MM.1S (cell line): Measurements from ENCODE around the gene TCF19.
A peak's percentile ranks its signal among the peaks of the same experiment; 100 is the strongest.
"Not testable (repeated sequence)": the region's sequence is repeated elsewhere in the genome, so short reads cannot be mapped to it uniquely, and the experiment has no call there.

Source experiments
- DNase-seq: peaks from one replicate; pipeline ENCODE4 v3.0.0-alpha.2; 2015
- H2AFZ ChIP-seq: fragments of 300-600 bp; sonication (generic); 2 replicates; pipeline ENCODE4 v1.6.0; 2016; ENCODE audit warnings: antibody characterized with exemption, low read length
- H3F3A ChIP-seq: fragments of 300-600 bp; sonication (generic); 2 replicates; pipeline ENCODE4 v1.6.1; 2016; ENCODE audit warnings: mild to moderate bottlenecking, antibody characterized with exemption, low read length, moderate library complexity, mixed read lengths; ENCODE audit not compliant: insufficient read depth
- H3K27ac ChIP-seq: fragments of 300-600 bp; sonication (generic); 2 replicates; pipeline ENCODE4 v1.5.1; 2016; ENCODE audit warnings: mild to moderate bottlenecking, low read length
- H3K27me3 ChIP-seq: fragments of 300-600 bp; sonication (generic); replicated peaks from 2 replicates; pipeline ENCODE4 v1.6.0; 2016; ENCODE audit warnings: low read length; ENCODE audit not compliant: insufficient read depth
- H3K36me3 ChIP-seq: fragments of 300-600 bp; sonication (generic); replicated peaks from 2 replicates; pipeline ENCODE4 v1.6.1; 2016; ENCODE audit warnings: mild to moderate bottlenecking, low read length, mixed read lengths; ENCODE audit not compliant: insufficient read depth
- H3K4me1 ChIP-seq: fragments of 300-600 bp; sonication (generic); 2 replicates; pipeline ENCODE4 v1.6.1; 2016; ENCODE audit warnings: low read length, mixed read lengths
- H3K4me2 ChIP-seq: fragments of 300-600 bp; sonication (generic); 2 replicates; pipeline ENCODE4 v1.6.0; 2016; ENCODE audit warnings: low read depth, low read length
- H3K4me3 ChIP-seq: fragments of 300-600 bp; sonication (generic); 2 replicates; pipeline ENCODE4 v1.5.1; 2016; ENCODE audit warnings: low read length, mixed read lengths
- H3K79me2 ChIP-seq: fragments of 300-600 bp; sonication (generic); 2 replicates; pipeline ENCODE4 v1.6.1; 2016; ENCODE audit warnings: mixed run types, low read length, mixed read lengths
- H3K9ac ChIP-seq: fragments of 300-600 bp; sonication (generic); 2 replicates; pipeline ENCODE4 v1.6.1; 2016; ENCODE audit warnings: low read length, mixed read lengths
- H3K9me2 ChIP-seq: fragments of 300-600 bp; sonication (generic); replicated peaks from 2 replicates; pipeline ENCODE4 v1.6.1; 2016; ENCODE audit warnings: mild to moderate bottlenecking, low read length, mixed read lengths; ENCODE audit not compliant: insufficient read depth
- H3K9me3 ChIP-seq: fragments of 300-600 bp; sonication (generic); replicated peaks from 2 replicates; pipeline ENCODE4 v1.6.1; 2016; ENCODE audit warnings: mild to moderate bottlenecking, low read length, mixed read lengths; ENCODE audit not compliant: insufficient read depth
- H4K20me1 ChIP-seq: fragments of 300-600 bp; sonication (generic); 2 replicates; pipeline ENCODE4 v1.6.1; 2016; ENCODE audit warnings: mild to moderate bottlenecking, low read length, moderate library complexity, mixed read lengths; ENCODE audit not compliant: insufficient read depth
- CTCF ChIP-seq: fragments of 300-600 bp; sonication (generic); IDR thresholded peaks from 2 replicates; pipeline ENCODE4 v1.5.1; 2016; ENCODE audit warnings: antibody characterized with exemption, low read length, mixed read lengths
- EZH2 ChIP-seq: fragments of 300-600 bp; sonication (generic); optimal IDR thresholded peaks from 2 replicates; pipeline ENCODE3; 2017; ENCODE audit warnings: low read depth, mild to moderate bottlenecking, antibody characterized with exemption, low read length, mixed read lengths
- EZH2phosphoT487 ChIP-seq: fragments of 300-600 bp; sonication (generic); IDR thresholded peaks from 2 replicates; pipeline ENCODE4 v1.6.1; 2018; ENCODE audit warnings: antibody characterized with exemption, low read length

TCF19 gene

DNA sequence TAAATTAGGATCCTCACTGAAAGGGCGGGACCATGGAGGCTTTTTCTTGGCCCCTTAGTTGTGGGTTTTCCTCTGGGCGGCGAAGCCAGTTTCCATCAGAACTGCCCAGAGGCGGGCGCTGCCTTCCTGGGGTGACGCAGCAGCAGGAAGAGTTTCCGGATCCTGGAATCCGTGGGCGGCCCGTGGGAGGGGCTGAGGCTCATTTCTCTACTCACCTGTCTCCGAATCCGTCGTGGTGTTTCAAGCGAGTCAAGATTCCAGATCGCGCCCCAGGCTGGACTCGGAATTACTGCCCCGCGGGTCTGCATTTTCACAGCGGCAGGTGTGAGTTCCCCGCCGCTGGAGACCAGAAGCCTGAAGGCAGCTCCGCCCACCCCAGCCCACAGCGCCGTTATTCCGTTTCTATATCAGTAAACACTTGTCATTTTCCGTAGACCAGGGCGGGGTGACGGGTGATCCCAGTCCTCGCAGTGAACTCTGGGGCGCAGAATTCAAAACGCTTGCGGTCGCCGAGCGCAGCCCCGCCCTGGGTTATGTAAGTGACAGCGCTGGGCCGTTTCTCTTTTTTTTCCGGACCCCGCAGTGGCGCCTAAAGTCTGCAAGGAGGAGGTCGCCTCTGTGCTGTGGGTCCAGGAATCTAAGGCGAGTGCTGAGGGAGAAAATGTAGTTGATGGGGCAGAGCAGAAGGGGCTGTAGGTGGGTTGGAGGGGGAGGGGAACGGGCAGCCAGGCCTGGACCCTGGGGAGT, 39.3 kb downstream of the TCF19 start:
- Histone ChIP-seq H3K4me3 (peak overlapping the region; percentile 88), H2AFZ (peak overlapping the region; percentile 66)
- TF ChIP-seq EZH2 (no peak), EZH2phosphoT487 (no peak), CTCF (no peak)

DNA sequence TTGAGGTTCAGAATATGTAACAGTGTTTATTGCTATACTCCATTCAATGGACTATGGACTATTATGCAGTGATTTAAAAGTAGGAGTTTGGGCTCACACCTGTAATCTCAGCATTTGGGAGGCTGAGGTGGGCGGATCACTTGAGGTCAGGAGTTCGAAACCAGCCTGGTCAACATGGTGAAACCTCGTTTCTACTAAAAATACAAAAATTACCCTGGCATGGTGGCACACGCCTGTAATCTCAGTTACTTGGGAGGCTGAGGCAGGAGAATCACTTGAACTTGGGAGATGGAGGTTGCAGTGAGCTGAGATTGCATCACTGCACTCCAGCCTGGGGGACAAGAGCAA, 40.7 kb downstream of the TCF19 start:
- not testable (repeated sequence) for H3K36me3 ChIP-seq, H2AFZ ChIP-seq, H3K4me2 ChIP-seq, DNase-seq, H3K9ac ChIP-seq, H4K20me1 ChIP-seq, H3K9me3 ChIP-seq, H3K4me3 ChIP-seq, H3K27ac ChIP-seq, H3K27me3 ChIP-seq, H3K9me2 ChIP-seq
- H3F3A ChIP-seq, result peaks cover 43% of the 10 kb centered on the region
- peaks cover 32% of the 10 kb centered on the region for H3K4me1 ChIP-seq
- peaks cover 30% of the 10 kb centered on the region for H3K79me2 ChIP-seq

More for the DNA sequence above, 39.3 kb downstream of the TCF19 start:
- H3K9me2 ChIP-seq, result no peaks in the 10 kb centered on the region
- no peaks in the 10 kb centered on the region for H4K20me1 ChIP-seq
- H3K9ac ChIP-seq, result peak overlapping the region; percentile 96
- peak; percentile 93 for DNase-seq
- peaks cover 33% of the 10 kb centered on the region for H3F3A ChIP-seq
- H3K4me2 ChIP-seq, result peak overlapping the region; percentile 64; the same call in 1 of the 2 replicates
- peak overlapping the region; percentile 99 for H3K27ac ChIP-seq
- peaks cover 30% of the 10 kb centered on the region for H3K79me2 ChIP-seq
- no peaks in the 10 kb centered on the region for H3K27me3 ChIP-seq
- peaks cover 25% of the 10 kb centered on the region for H3K4me1 ChIP-seq
- no peaks in the 10 kb centered on the region for H3K36me3 ChIP-seq
- H3K9me3 ChIP-seq, result no peaks in the 10 kb centered on the region

GRCh38 chr6:31202259-31203166, 44.1 kb downstream of the TCF19 start:
- Histone ChIP-seq H3K27ac (peak overlapping the region; percentile 99), H3K27me3 (no peaks in the 10 kb centered on the region), H3K79me2 (peaks cover 28% of the 10 kb centered on the region), H3K4me2 (peak overlapping the region; percentile 93), H3K9ac (peak overlapping the region; percentile 85), H3K4me3 (peak overlapping the region; percentile 57), H3K9me3 (no peaks in the 10 kb centered on the region), H3K9me2 (no peaks in the 10 kb centered on the region), H3K4me1 (peaks cover 38% of the 10 kb centered on the region), H2AFZ (peak overlapping the region; percentile 15; the same call in 1 of the 2 replicates), H3K36me3 (no peaks in the 10 kb centered on the region), H3F3A (peaks cover 41% of the 10 kb centered on the region), H4K20me1 (no peaks in the 10 kb centered on the region)
- no peak for TF ChIP-seq EZH2
- TF ChIP-seq EZH2phosphoT487, result no peak
- no peak for TF ChIP-seq CTCF
- no peak for DNase-seq
